K562 (cell line): ENCODE data around the gene ANKEF1. TPM values are rescaled to one million over a fixed set of nuclear protein-coding genes. Genes with fewer than 3 reads are reported as not detected.

ENCODE experiments used
- ATAC-seq: fragments of 200-7000 bp; cut with Tn5 transposase; 3 replicates; pipeline ENCODE4 v1.9.1; 2020; ENCODE audit warnings: moderate library complexity
- BruUV-seq: library from RNA; stranded (reverse); fragments of 400-500 nt; replicated peaks from 2 replicates; lab custom pipeline; 2021; lab: Mats Ljungman, UMichigan
- CTCF ChIA-PET: fragments of 300-600 bp; formaldehyde crosslinking; extraction: SDS; loops from one replicate; lab custom pipeline; 2021; ENCODE audit warnings: low intra/inter-chr PET ratio; lab: Yijun Ruan, JAX
- POLR2A ChIA-PET: fragments of 300-600, 350-650 bp; sonication (Branson Sonifier 250); formaldehyde crosslinking; extraction: SDS; loops from one replicate; lab custom pipeline; 2021; ENCODE audit warnings: antibody characterized with exemption, inconsistent platforms; lab: Yijun Ruan, JAX
- DNase-seq, 4 experiments: peaks; one replicate each; pipeline versions ENCODE4 v3.0.0 to v3.0.0-alpha.2; 2011 to 2018; ENCODE audit warnings: low spot score in 3 of 4, mixed read lengths in 3 of 4; ENCODE audit errors: extremely low read depth in 1 of 4
- FAIRE-seq: peaks from 2 replicates; lab custom pipeline; 2011; peaks lifted over from hg19 to GRCh38; lab: Jason Lieb, UNC
- H2AFZ ChIP-seq: 2 replicates; pipeline ENCODE4 v1.6.0; 2011; ENCODE audit warnings: low read depth, low read length, control low read depth, inconsistent platforms
- H3K27ac ChIP-seq: fragments of 200-600 bp; 3 replicates; pipeline ENCODE4 v1.8.0; 2011; ENCODE audit warnings: low read depth, mild to moderate bottlenecking, control low read depth, inconsistent platforms, low read length, moderate library complexity, mixed read lengths; ENCODE audit errors: extremely low read depth
- H3K27me3 ChIP-seq, 2 experiments: fragments of 300-600 bp in 1 of 2; 2 replicates in 1 of 2; 3 replicates in 1 of 2; pipeline versions ENCODE4 v1.6.0 to v1.8.0; 2011; ENCODE audit warnings: inconsistent platforms in 2 of 2, low read length in 2 of 2, mild to moderate bottlenecking in 1 of 2, mixed read lengths in 1 of 2, moderate library complexity in 1 of 2; ENCODE audit not compliant: control insufficient read depth in 2 of 2, insufficient read depth in 2 of 2
- H3K36me3 ChIP-seq: fragments of 300-600 bp; 3 replicates; pipeline ENCODE4 v1.8.0; 2011; ENCODE audit warnings: mild to moderate bottlenecking, low read length, inconsistent platforms; ENCODE audit not compliant: control insufficient read depth, insufficient read depth
- H3K4me1 ChIP-seq, 2 experiments: fragments of 200-600 bp in 1 of 2; replicated peaks in 1 of 2; 2 replicates in 1 of 2; 3 replicates in 1 of 2; pipeline versions ENCODE4 v1.5.1 to v1.8.0; 2011; ENCODE audit warnings: inconsistent platforms in 2 of 2, low read length in 2 of 2, mild to moderate bottlenecking in 1 of 2, mixed read lengths in 1 of 2, moderate library complexity in 1 of 2; ENCODE audit not compliant: control insufficient read depth in 2 of 2, insufficient read depth in 2 of 2
- H3K4me2 ChIP-seq: 2 replicates; pipeline ENCODE4 v1.6.1; 2011; ENCODE audit warnings: low read length, control low read depth, inconsistent platforms, mixed read lengths; ENCODE audit not compliant: insufficient read depth
- H3K4me3 ChIP-seq: fragments of 200-600 bp; sonication (generic), shearing (Covaris generic); 2 replicates; pipeline ENCODE4 v1.5.1; 2016; ENCODE audit warnings: control low read depth, inconsistent platforms
- H3K79me2 ChIP-seq: fragments of 200-600 bp; 3 replicates; pipeline ENCODE4 v1.8.0; 2011; ENCODE audit warnings: low read length, inconsistent platforms; ENCODE audit not compliant: control insufficient read depth, insufficient read depth
- H3K9ac ChIP-seq, 2 experiments: 2 replicates each; pipeline versions ENCODE4 v1.6.0 to v1.6.1; 2011; ENCODE audit warnings: low read depth in 2 of 2, low read length in 2 of 2, control low read depth in 1 of 2, inconsistent platforms in 1 of 2, mild to moderate bottlenecking in 1 of 2, mixed read lengths in 1 of 2; ENCODE audit not compliant: insufficient read depth in 1 of 2
- H3K9me1 ChIP-seq: one replicate; pipeline ENCODE4 v1.6.0; 2011; ENCODE audit warnings: inconsistent platforms, mild to moderate bottlenecking, low read length, moderate library complexity; ENCODE audit not compliant: control insufficient read depth, insufficient read depth
- H3K9me3 ChIP-seq: replicated peaks from 2 replicates; pipeline ENCODE4 v1.5.1; 2011; ENCODE audit warnings: low read depth, low read length, inconsistent platforms; ENCODE audit not compliant: control insufficient read depth, insufficient read depth
- H4K20me1 ChIP-seq: replicated peaks from 2 replicates; pipeline ENCODE4 v1.6.1; 2011; ENCODE audit warnings: low read length, inconsistent platforms, mixed read lengths; ENCODE audit not compliant: control insufficient read depth, insufficient read depth
- ARHGAP35 ChIP-seq: fragments of 450-650 bp; IDR thresholded peaks from 2 replicates; pipeline ENCODE4 v1.6.1; 2018; ENCODE audit not compliant: partially characterized antibody
- BCOR ChIP-seq: fragments of 450-650 bp; IDR thresholded peaks from 2 replicates; pipeline ENCODE4 v1.6.1; 2016
- CBFA2T3 ChIP-seq: fragments of 450-650 bp; IDR thresholded peaks from 2 replicates; pipeline ENCODE4 v1.6.1; 2017
- CREB1 ChIP-seq, 2 experiments: sonication (generic) in 1 of 2; formaldehyde crosslinking in 1 of 2; IDR thresholded peaks; 2 replicates each; pipeline versions ENCODE4 v1.6.1 to v1.8.0; 2012 to 2022; ENCODE audit warnings: inconsistent platforms in 1 of 2, mild to moderate bottlenecking in 1 of 2, missing genetic modification reagents in 1 of 2, moderate library complexity in 1 of 2
- DMBX1 ChIP-seq: fragments of 250-450 bp; sonication (Bioruptor Pico); IDR thresholded peaks from 2 replicates; pipeline ENCODE4 v1.8.0; 2022; ENCODE audit warnings: inconsistent platforms, mild to moderate bottlenecking, moderate library complexity, borderline replicate concordance
- KLF13 ChIP-seq: fragments of 450-650 bp; IDR thresholded peaks from 2 replicates; pipeline ENCODE4 v1.6.1; 2016; ENCODE audit warnings: missing genetic modification characterization, low read depth, mild to moderate bottlenecking, missing compliant biosample characterization, moderate library complexity, borderline replicate concordance
- MYC ChIP-seq, 2 experiments: fragments of 250-450 bp in 1 of 2; sonication (Bioruptor Pico) in 1 of 2; IDR thresholded peaks; 2 replicates each; pipeline versions ENCODE4 v1.5.1 to v1.6.1; 2012 to 2021; ENCODE audit warnings: low read depth in 2 of 2, borderline replicate concordance in 1 of 2, improper control_type of control experiment in 1 of 2, low read length in 1 of 2, mild to moderate bottlenecking in 1 of 2, moderate library complexity in 1 of 2
- PTRF ChIP-seq: fragments of 450-650 bp; IDR thresholded peaks from 2 replicates; pipeline ENCODE4 v1.6.1; 2016; ENCODE audit warnings: mild to moderate bottlenecking, missing genetic modification characterization, missing compliant biosample characterization
- SAFB2 ChIP-seq: fragments of 200-400 bp; formaldehyde crosslinking; IDR thresholded peaks from 2 replicates; pipeline ENCODE4 v1.6.1; 2018; ENCODE audit warnings: borderline replicate concordance, low read length, low read depth, moderate library complexity; ENCODE audit not compliant: severe bottlenecking
- ZNF140 ChIP-seq: fragments of 250-450 bp; sonication (Bioruptor Pico); IDR thresholded peaks from 2 replicates; pipeline ENCODE4 v1.8.0; 2021; ENCODE audit warnings: moderate library complexity, mild to moderate bottlenecking, inconsistent platforms
- ZNF41 ChIP-seq: fragments of 250-450 bp; sonication (Bioruptor Pico); conservative IDR thresholded peaks from 2 replicates; pipeline ENCODE4 v1.4.0; 2020; ENCODE audit warnings: mild to moderate bottlenecking
- ZSCAN29 ChIP-seq: fragments of 450-650 bp; IDR thresholded peaks from 2 replicates; pipeline ENCODE4 v1.6.1; 2017
- in situ Hi-C: fragments of 300-500 bp; cut with MboI; formaldehyde crosslinking; loops from 4 replicates; pipeline ENCODE4 v1.15.0; 2018; ENCODE audit warnings: inconsistent platforms, mixed read lengths
- intact Hi-C: fragments of 100-400 bp; cut with micrococcal nuclease; formaldehyde crosslinking; loops from 2 replicates; pipeline ENCODE4 v1.14.2; 2022
- polyA plus RNA-seq, 8 experiments: library from polyadenylated mRNA; depleted of rRNA in 4 of 8; stranded (reverse) in 5 of 8; unstranded in 3 of 8; fragments of >200 nt; fragmentation: Nextera tagmentation in 2 of 8; fragmentation: Illumina TruSeq in 1 of 8; extraction: Ambion mirVana in 2 of 8; extraction: Trizol in 1 of 8; gene quantifications; 2 replicates each; pipeline versions ENCODE4 v1.2.1 to v1.2.3, GENCODE V29; 2011 to 2014; ENCODE audit warnings: inconsistent platforms in 1 of 8, missing spikeins in 1 of 8
- total RNA-seq, 7 experiments: library from RNA; depleted of rRNA in 6 of 7; stranded (reverse); fragments of >200 nt in 6 of 7; fragmentation: Illumina TruSeq in 2 of 7; extraction: Trizol in 2 of 7; gene quantifications; 2 replicates each; pipeline versions ENCODE4 v1.2.1 to v1.2.3, GENCODE V29; 2011 to 2021; ENCODE audit warnings: low replicate concordance in 1 of 7
- TF ChIP-seq, protein P1 (sequence below): fragments of 200-800 bp; sonication (Bioruptor generic); IDR thresholded peaks from 2 replicates; pipeline ENCODE4 v1.6.1; 2016; ENCODE audit warnings: missing genetic modification characterization, missing compliant biosample characterization
- TF ChIP-seq, protein P2 (sequence below): fragments of 250-450 bp; sonication (Bioruptor Pico); IDR thresholded peaks from 2 replicates; pipeline ENCODE4 v1.9.0; 2021; ENCODE audit warnings: mild to moderate bottlenecking

Gene ANKEF1
- total and polyA plus RNA-seq, 9 of the 15 experiments (the other 6 are each of a cell fraction or from before 2014, with no cell fraction given) = 0.35 to 2.1 (median 1.7) TPM

DNA sequence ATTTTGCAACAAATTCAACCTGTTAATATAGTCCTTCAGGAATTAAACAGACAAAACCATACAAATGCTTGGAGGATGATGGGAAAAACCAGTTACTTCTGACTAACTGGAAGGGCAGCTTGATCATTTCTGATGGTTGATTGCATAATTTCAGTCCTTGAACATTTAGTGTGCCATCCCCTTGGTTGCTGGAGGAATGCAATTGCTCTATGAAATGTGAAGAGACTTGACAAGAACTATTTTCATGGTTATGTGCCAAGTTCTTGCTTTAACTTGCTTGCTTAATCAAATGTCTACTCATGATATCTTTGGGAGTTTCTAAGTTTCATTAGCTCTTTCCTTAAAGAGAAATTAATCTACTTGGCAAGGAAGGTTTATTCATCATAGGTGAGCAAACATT is 45.2 kb downstream of the ANKEF1 start:
- no peak overlapping the region for H3K4me2 ChIP-seq
- no peaks in the 10 kb centered on the region for H3K9me3 ChIP-seq
- no peak overlapping the region for H3K4me3 ChIP-seq
- DNase-seq (no peak), FAIRE-seq (no peak), ATAC-seq (no peak)
- H3K9ac ChIP-seq = no peak overlapping the region
- no peaks in the 10 kb centered on the region for H3K79me2 ChIP-seq
- intact Hi-C loops = no loop called here
- in situ Hi-C loops = no loop called here
- no peaks in the 10 kb centered on the region for H3K9me1 ChIP-seq
- H3K4me1 ChIP-seq = no peaks in the 10 kb centered on the region
- H3K36me3 ChIP-seq = no peaks in the 10 kb centered on the region
- H4K20me1 ChIP-seq = no peaks in the 10 kb centered on the region
- no peaks in the 10 kb centered on the region for H3K27me3 ChIP-seq
- CTCF ChIA-PET = no interaction called here
- no peak overlapping the region for H2AFZ ChIP-seq
- TF ChIP-seq BCOR (no peak), ZNF41 (CRISPR knock-in tag) (no peak), ZNF140 (no peak), CREB1 (IDR thresholded peaks at IDR 0.05) (no peak), CREB1 (CRISPR knock-in tag; IDR thresholded peaks at IDR 0.05) (no peak), CBFA2T3 (no peak), DMBX1 (CRISPR knock-in tag) (no peak), ZSCAN29 (no peak), ARHGAP35 (no peak), KLF13 (tag) (no peak), PTRF (tag) (no peak), MYC (IDR thresholded peaks at IDR 0.05; ENCODE audit: low read depth, low read length) (no peak), MYC (CRISPR knock-in tag; IDR thresholded peaks at IDR 0.05; ENCODE audit: borderline replicate concordance, low read depth) (no peak), SAFB2 (no peak)
- TF ChIP-seq, protein P1, sequence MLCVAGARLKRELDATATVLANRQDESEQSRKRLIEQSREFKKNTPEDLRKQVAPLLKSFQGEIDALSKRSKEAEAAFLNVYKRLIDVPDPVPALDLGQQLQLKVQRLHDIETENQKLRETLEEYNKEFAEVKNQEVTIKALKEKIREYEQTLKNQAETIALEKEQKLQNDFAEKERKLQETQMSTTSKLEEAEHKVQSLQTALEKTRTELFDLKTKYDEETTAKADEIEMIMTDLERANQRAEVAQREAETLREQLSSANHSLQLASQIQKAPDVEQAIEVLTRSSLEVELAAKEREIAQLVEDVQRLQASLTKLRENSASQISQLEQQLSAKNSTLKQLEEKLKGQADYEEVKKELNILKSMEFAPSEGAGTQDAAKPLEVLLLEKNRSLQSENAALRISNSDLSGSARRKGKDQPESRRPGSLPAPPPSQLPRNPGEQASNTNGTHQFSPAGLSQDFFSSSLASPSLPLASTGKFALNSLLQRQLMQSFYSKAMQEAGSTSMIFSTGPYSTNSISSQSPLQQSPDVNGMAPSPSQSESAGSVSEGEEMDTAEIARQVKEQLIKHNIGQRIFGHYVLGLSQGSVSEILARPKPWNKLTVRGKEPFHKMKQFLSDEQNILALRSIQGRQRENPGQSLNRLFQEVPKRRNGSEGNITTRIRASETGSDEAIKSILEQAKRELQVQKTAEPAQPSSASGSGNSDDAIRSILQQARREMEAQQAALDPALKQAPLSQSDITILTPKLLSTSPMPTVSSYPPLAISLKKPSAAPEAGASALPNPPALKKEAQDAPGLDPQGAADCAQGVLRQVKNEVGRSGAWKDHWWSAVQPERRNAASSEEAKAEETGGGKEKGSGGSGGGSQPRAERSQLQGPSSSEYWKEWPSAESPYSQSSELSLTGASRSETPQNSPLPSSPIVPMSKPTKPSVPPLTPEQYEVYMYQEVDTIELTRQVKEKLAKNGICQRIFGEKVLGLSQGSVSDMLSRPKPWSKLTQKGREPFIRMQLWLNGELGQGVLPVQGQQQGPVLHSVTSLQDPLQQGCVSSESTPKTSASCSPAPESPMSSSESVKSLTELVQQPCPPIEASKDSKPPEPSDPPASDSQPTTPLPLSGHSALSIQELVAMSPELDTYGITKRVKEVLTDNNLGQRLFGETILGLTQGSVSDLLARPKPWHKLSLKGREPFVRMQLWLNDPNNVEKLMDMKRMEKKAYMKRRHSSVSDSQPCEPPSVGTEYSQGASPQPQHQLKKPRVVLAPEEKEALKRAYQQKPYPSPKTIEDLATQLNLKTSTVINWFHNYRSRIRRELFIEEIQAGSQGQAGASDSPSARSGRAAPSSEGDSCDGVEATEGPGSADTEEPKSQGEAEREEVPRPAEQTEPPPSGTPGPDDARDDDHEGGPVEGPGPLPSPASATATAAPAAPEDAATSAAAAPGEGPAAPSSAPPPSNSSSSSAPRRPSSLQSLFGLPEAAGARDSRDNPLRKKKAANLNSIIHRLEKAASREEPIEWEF (CRISPR knock-in tag) = no peak
- TF ChIP-seq, protein P2, sequence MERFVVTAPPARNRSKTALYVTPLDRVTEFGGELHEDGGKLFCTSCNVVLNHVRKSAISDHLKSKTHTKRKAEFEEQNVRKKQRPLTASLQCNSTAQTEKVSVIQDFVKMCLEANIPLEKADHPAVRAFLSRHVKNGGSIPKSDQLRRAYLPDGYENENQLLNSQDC (CRISPR knock-in tag) = no peak
- POLR2A ChIA-PET = no interaction called here
- H3K27ac ChIP-seq = no peak overlapping the region
- no TSS peak for BruUV-seq
